H1 (cell line): ENCODE results near the gene C12orf75. TPM values are rescaled to one million over a fixed set of nuclear protein-coding genes. Genes with fewer than 3 reads are reported as not detected.

Experiments used
- CTCF ChIA-PET: fragments of 300-600 bp; sonication (Branson Sonifier 250); formaldehyde crosslinking; loops from one replicate; lab custom pipeline; 2021; ENCODE audit not compliant: partially characterized antibody; lab: Charles Lee
- POLR2A ChIA-PET: fragments of 300-600 bp; sonication (Branson Sonifier 250); formaldehyde crosslinking; loops from one replicate; lab custom pipeline; 2021; ENCODE audit warnings: inconsistent platforms; ENCODE audit not compliant: partially characterized antibody; lab: Charles Lee
- DNase-seq, 2 experiments: peaks; one replicate each; pipeline versions ENCODE4 v3.0.0 to v3.0.0-alpha.2; 2010 to 2022; ENCODE audit warnings: low spot score in 2 of 2, low read depth in 1 of 2, mixed read lengths in 1 of 2
- FAIRE-seq: peaks from 2 replicates; lab custom pipeline; 2011; peaks lifted over from hg19 to GRCh38; lab: Jason Lieb, UNC
- H2AFZ ChIP-seq: 2 replicates; pipeline ENCODE4 v1.8.1; 2012; ENCODE audit warnings: low read length, inconsistent platforms
- H2AK5ac ChIP-seq: 2 replicates; pipeline ENCODE4 v1.6.1; 2013; ENCODE audit warnings: low read depth, low read length
- H2BK120ac ChIP-seq: replicated peaks from 2 replicates; pipeline ENCODE3; 2013; ENCODE audit warnings: low read depth, low read length, inconsistent platforms
- H2BK12ac ChIP-seq: 2 replicates; pipeline ENCODE4 v1.6.1; 2013; ENCODE audit warnings: low read depth, low read length
- H2BK15ac ChIP-seq: 2 replicates; pipeline ENCODE4 v1.6.1; 2013; ENCODE audit warnings: low read length
- H2BK20ac ChIP-seq: 2 replicates; pipeline ENCODE4 v1.6.1; 2013; ENCODE audit warnings: low read length
- H2BK5ac ChIP-seq: 2 replicates; pipeline ENCODE4 v1.6.1; 2013; ENCODE audit warnings: low read depth, low read length
- H3K14ac ChIP-seq: 2 replicates; pipeline ENCODE4 v1.6.1; 2013; ENCODE audit warnings: inconsistent platforms; ENCODE audit not compliant: insufficient read length
- H3K18ac ChIP-seq: 2 replicates; pipeline ENCODE4 v1.6.1; 2013; ENCODE audit warnings: low read length; ENCODE audit errors: extremely low read depth
- H3K23ac ChIP-seq: 2 replicates; pipeline ENCODE4 v1.6.1; 2013; ENCODE audit warnings: inconsistent platforms; ENCODE audit not compliant: insufficient read length
- H3K23me2 ChIP-seq: 2 replicates; pipeline ENCODE4 v1.6.1; 2013; ENCODE audit warnings: low read depth, low read length
- H3K27ac ChIP-seq: 2 replicates; pipeline ENCODE4 v1.6.1; 2011; ENCODE audit warnings: low read depth, low read length, inconsistent platforms
- H3K27me3 ChIP-seq, 4 experiments: replicated peaks in 1 of 4; 1 replicate in 1 of 4; 2 replicates in 3 of 4; pipeline versions ENCODE4 v1.6.1 to v1.8.1; 2011 to 2013; ENCODE audit warnings: low read length in 3 of 4, mild to moderate bottlenecking in 3 of 4, inconsistent platforms in 2 of 4, mixed read lengths in 2 of 4, moderate library complexity in 1 of 4; ENCODE audit not compliant: control insufficient read depth in 3 of 4, insufficient read depth in 3 of 4; ENCODE audit errors: extremely low read depth in 1 of 4
- H3K36me3 ChIP-seq, 4 experiments: 2 replicates each; pipeline versions ENCODE4 v1.6.1 to v1.8.1; 2011 to 2013; ENCODE audit warnings: mild to moderate bottlenecking in 4 of 4, low read length in 3 of 4, moderate library complexity in 2 of 4, control low read depth in 1 of 4, inconsistent platforms in 1 of 4; ENCODE audit not compliant: insufficient read depth in 4 of 4, control insufficient read depth in 2 of 4
- H3K4ac ChIP-seq: replicated peaks from 2 replicates; pipeline ENCODE3; 2013; ENCODE audit warnings: low read length, low read depth, mixed read lengths, inconsistent platforms; ENCODE audit not compliant: insufficient read length
- H3K4me1 ChIP-seq, 4 experiments: replicated peaks in 1 of 4; 1 replicate in 1 of 4; 2 replicates in 3 of 4; pipeline versions ENCODE4 v1.6.1 to v1.8.1; 2011 to 2013; ENCODE audit warnings: low read length in 3 of 4, inconsistent platforms in 2 of 4, mixed read lengths in 1 of 4; ENCODE audit not compliant: insufficient read depth in 4 of 4, control insufficient read depth in 3 of 4
- H3K4me2 ChIP-seq, 2 experiments: 2 replicates each; pipeline versions ENCODE4 v1.6.1 to v1.8.1; 2011 to 2013; ENCODE audit warnings: low read depth in 2 of 2, low read length in 2 of 2, control low read depth in 1 of 2, inconsistent platforms in 1 of 2, mild to moderate bottlenecking in 1 of 2; ENCODE audit not compliant: insufficient read depth in 1 of 2
- H3K4me3 ChIP-seq, 4 experiments: fragments of 200-600, 300-600 bp in 1 of 4; sonication (generic), shearing (Covaris generic), sonication (Bioruptor Twin) in 1 of 4; 2 replicates each; pipeline versions ENCODE4 v1.5.1 to v1.8.1; 2011 to 2016; ENCODE audit warnings: low read length in 4 of 4, low read depth in 3 of 4, control low read depth in 2 of 4, inconsistent platforms in 2 of 4, mild to moderate bottlenecking in 2 of 4, mixed read lengths in 1 of 4, moderate library complexity in 1 of 4; ENCODE audit not compliant: insufficient read depth in 2 of 4; ENCODE audit errors: extremely low read depth in 1 of 4
- H3K56ac ChIP-seq: replicated peaks from 2 replicates; pipeline ENCODE3; 2013; ENCODE audit warnings: low read depth, mild to moderate bottlenecking, mixed read lengths, low read length, inconsistent platforms; ENCODE audit not compliant: insufficient read length
- H3K79me1 ChIP-seq: 2 replicates; pipeline ENCODE4 v1.6.1; 2013; ENCODE audit warnings: low read depth, low read length, control low read depth
- H3K79me2 ChIP-seq, 2 experiments: 2 replicates each; pipeline versions ENCODE4 v1.6.1 to v1.8.1; 2012 to 2013; ENCODE audit warnings: low read length in 2 of 2, mild to moderate bottlenecking in 2 of 2, inconsistent platforms in 1 of 2; ENCODE audit not compliant: insufficient read depth in 2 of 2, control insufficient read depth in 1 of 2
- H3K9ac ChIP-seq, 4 experiments: replicated peaks in 1 of 4; 1 replicate in 1 of 4; 2 replicates in 3 of 4; pipeline versions ENCODE4 v1.6.1 to v1.8.1; 2011 to 2013; ENCODE audit warnings: low read depth in 3 of 4, low read length in 3 of 4, control low read depth in 2 of 4, mild to moderate bottlenecking in 2 of 4, moderate library complexity in 2 of 4, inconsistent platforms in 1 of 4; ENCODE audit errors: extremely low read depth in 1 of 4
- H3K9me3 ChIP-seq, 2 experiments: 2 replicates each; pipeline versions ENCODE4 v1.6.1 to v1.8.1; 2012 to 2013; ENCODE audit warnings: mild to moderate bottlenecking in 2 of 2, moderate library complexity in 2 of 2, control low read depth in 1 of 2, inconsistent platforms in 1 of 2, low read depth in 1 of 2, low read length in 1 of 2, mixed read lengths in 1 of 2; ENCODE audit not compliant: insufficient read depth in 2 of 2
- H4K20me1 ChIP-seq, 2 experiments: replicated peaks in 1 of 2; 2 replicates each; pipeline versions ENCODE3 to v1.8.1; 2011 to 2013; ENCODE audit warnings: inconsistent platforms in 2 of 2, low read length in 2 of 2, mild to moderate bottlenecking in 1 of 2; ENCODE audit not compliant: insufficient read depth in 2 of 2, control insufficient read depth in 1 of 2
- H4K5ac ChIP-seq: 2 replicates; pipeline ENCODE4 v1.6.1; 2013; ENCODE audit warnings: low read length, low read depth, mixed read lengths, inconsistent platforms; ENCODE audit not compliant: insufficient read length
- H4K8ac ChIP-seq: 2 replicates; pipeline ENCODE4 v1.8.0; 2013; ENCODE audit warnings: mild to moderate bottlenecking, moderate library complexity, low read length, inconsistent platforms; ENCODE audit not compliant: insufficient read depth; ENCODE audit errors: extremely low read depth
- H4K91ac ChIP-seq: replicated peaks from 2 replicates; pipeline ENCODE3; 2013; ENCODE audit warnings: low read length, mixed read lengths, inconsistent platforms; ENCODE audit not compliant: insufficient read length
- FOSL1 ChIP-seq: IDR thresholded peaks from 2 replicates; pipeline ENCODE4 v1.6.1; 2011; ENCODE audit warnings: mild to moderate bottlenecking, low read depth, low read length, moderate library complexity; ENCODE audit not compliant: insufficient read depth
- WGBS, 2 experiments: shearing (Covaris generic) in 1 of 2; methylation state at CpG; one replicate each; pipeline versions ENCODE4 v1.1.6 to v1.1.7; 2013 to 2015; ENCODE audit warnings: low lambda C conversion rate in 2 of 2, mixed read lengths in 2 of 2, inconsistent platforms in 1 of 2, low coverage in 1 of 2, missing lambda C conversion rate in 1 of 2; ENCODE audit not compliant: insufficient replicate concordance in 2 of 2, insufficient coverage in 1 of 2, insufficient read length in 1 of 2; ENCODE audit errors: extremely low coverage in 1 of 2, missing lambda C conversion rate in 1 of 2; 5-methylcytosine and 5-hydroxymethylcytosine counted together
- polyA plus RNA-seq, 7 experiments: library from polyadenylated mRNA; depleted of rRNA in 3 of 7; stranded (reverse) in 5 of 7; unstranded in 2 of 7; fragments of >200 nt in 5 of 7; fragments of 200-250 nt in 2 of 7; gene quantifications; 1 replicate in 5 of 7; 2 replicates in 1 of 7; 4 replicates in 1 of 7; pipeline versions ENCODE4 v1.2.1 to v1.2.3, GENCODE V29; 2011 to 2013; ENCODE audit warnings: missing spikeins in 2 of 7, mixed read lengths in 2 of 7
- total RNA-seq: library from RNA; stranded (reverse); fragmentation: NEBNext Ultra II Directional; extraction: Animal tissue kit (Norgen Biotek cat#: 25700); gene quantifications from 2 replicates; pipeline ENCODE4 v1.2.1, GENCODE V29; 2021

C12orf75 gene
- total and polyA plus RNA-seq, 2 of the 8 experiments (the other 6 are each of a cell fraction or from before 2014, with no cell fraction given) = 26.4 to 41.2 TPM

GRCh38 chr12:105325117-105325516, 5.4 kb upstream of the C12orf75 start:
- no peak overlapping the region for H3K23ac ChIP-seq
- ChIA-PET POLR2A (no interaction called here), CTCF (no interaction called here)
- no peak overlapping the region for H4K8ac ChIP-seq
- H2AFZ ChIP-seq = no peak overlapping the region; the same call in 1 of the 2 replicates
- no peak overlapping the region for H2BK12ac ChIP-seq
- no peak overlapping the region for H3K18ac ChIP-seq
- no peaks in the 10 kb centered on the region for H3K9me3 ChIP-seq
- no peak for TF ChIP-seq FOSL1
- H3K27ac ChIP-seq = no peak overlapping the region
- H4K91ac ChIP-seq = no peak overlapping the region
- peaks cover 0 to 4% (median under 1%) of the 10 kb centered on the region in 4 experiments; a peak in 2 of 7 replicates for H3K4me1 ChIP-seq
- H2AK5ac ChIP-seq = no peak overlapping the region
- no peak overlapping the region for H3K4me2 ChIP-seq
- H2BK15ac ChIP-seq = no peak overlapping the region
- no peak overlapping the region for H4K5ac ChIP-seq
- no peak for FAIRE-seq
- no peaks in the 10 kb centered on the region for H3K79me2 ChIP-seq
- no peak overlapping the region for H2BK5ac ChIP-seq
- H3K23me2 ChIP-seq = peaks cover 3% of the 10 kb centered on the region; the same call in 1 of the 2 replicates
- no peaks in the 10 kb centered on the region; a peak in 1 of 7 replicates for H3K27me3 ChIP-seq
- H3K79me1 ChIP-seq = no peaks in the 10 kb centered on the region
- H3K4ac ChIP-seq = no peak overlapping the region
- 88 to 100% methylated on average over 1 to 2 of the region's 2 CpGs for WGBS, 2 experiments
- no peak overlapping the region for H2BK120ac ChIP-seq
- H3K56ac ChIP-seq = no peak overlapping the region
- no peak overlapping the region for H3K4me3 ChIP-seq
- H4K20me1 ChIP-seq = no peaks in the 10 kb centered on the region
- no peak overlapping the region for H3K9ac ChIP-seq
- no peak for DNase-seq
- no peaks in the 10 kb centered on the region for H3K36me3 ChIP-seq
- H3K14ac ChIP-seq = no peak overlapping the region
- H2BK20ac ChIP-seq = no peak overlapping the region
